ENCODE data around the gene PRR3.

- TF ChIP-seq CTCF (IDR thresholded peaks at IDR 0.05; ENCODE audit: insufficient read depth, low read depth, low read length) (no peak), EZH2 (IDR thresholded peaks at IDR 0.05; ENCODE audit: insufficient read depth, low read length) (no peak)
These were observed 49.0 kb upstream of the PRR3 start for GRCh38 chr6:30507849-30508827.

Measured in astrocyte (in vitro differentiated cells and primary cell).